Neutrophil (primary cell): ENCODE data around the gene DMBX1.

ENCODE experiments used
- H3K27ac ChIP-seq: fragments of 200-600 bp; sonication (generic); 2 replicates; pipeline ENCODE4 v1.5.1; 2016; ENCODE audit warnings: mild to moderate bottlenecking, moderate library complexity
- H3K27me3 ChIP-seq: fragments of 200-600 bp; sonication (generic); 2 replicates; pipeline ENCODE4 v1.6.0; 2016; ENCODE audit warnings: mild to moderate bottlenecking
- H3K36me3 ChIP-seq: fragments of 200-600 bp; sonication (generic); 2 replicates; pipeline ENCODE4 v1.5.1; 2017
- H3K4me1 ChIP-seq, 2 experiments: fragments of 200-600 bp in 1 of 2; sonication (generic) in 1 of 2; 1 replicate in 1 of 2; 2 replicates in 1 of 2; pipeline versions ENCODE4 v1.5.1 to v1.6.1; 2013 to 2016; ENCODE audit warnings: low read depth in 1 of 2, low read length in 1 of 2, mild to moderate bottlenecking in 1 of 2, moderate library complexity in 1 of 2; ENCODE audit not compliant: control insufficient read depth in 1 of 2, insufficient read depth in 1 of 2
- H3K4me3 ChIP-seq, 2 experiments: fragments of 200-600 bp in 1 of 2; sonication (generic) in 1 of 2; 1 replicate in 1 of 2; 2 replicates in 1 of 2; pipeline ENCODE4 v1.5.1; 2013 to 2016; ENCODE audit warnings: low read depth in 1 of 2, low read length in 1 of 2, mild to moderate bottlenecking in 1 of 2, moderate library complexity in 1 of 2
- H3K9me3 ChIP-seq: fragments of 200-600 bp; sonication (generic); 2 replicates; pipeline ENCODE4 v1.5.1; 2016
- TF ChIP-seq, protein P1 (sequence below): fragments of 200-600 bp; sonication (generic); IDR thresholded peaks from 2 replicates; pipeline ENCODE4 v1.5.1; 2016; ENCODE audit warnings: antibody characterized with exemption

Gene DMBX1

DNA sequence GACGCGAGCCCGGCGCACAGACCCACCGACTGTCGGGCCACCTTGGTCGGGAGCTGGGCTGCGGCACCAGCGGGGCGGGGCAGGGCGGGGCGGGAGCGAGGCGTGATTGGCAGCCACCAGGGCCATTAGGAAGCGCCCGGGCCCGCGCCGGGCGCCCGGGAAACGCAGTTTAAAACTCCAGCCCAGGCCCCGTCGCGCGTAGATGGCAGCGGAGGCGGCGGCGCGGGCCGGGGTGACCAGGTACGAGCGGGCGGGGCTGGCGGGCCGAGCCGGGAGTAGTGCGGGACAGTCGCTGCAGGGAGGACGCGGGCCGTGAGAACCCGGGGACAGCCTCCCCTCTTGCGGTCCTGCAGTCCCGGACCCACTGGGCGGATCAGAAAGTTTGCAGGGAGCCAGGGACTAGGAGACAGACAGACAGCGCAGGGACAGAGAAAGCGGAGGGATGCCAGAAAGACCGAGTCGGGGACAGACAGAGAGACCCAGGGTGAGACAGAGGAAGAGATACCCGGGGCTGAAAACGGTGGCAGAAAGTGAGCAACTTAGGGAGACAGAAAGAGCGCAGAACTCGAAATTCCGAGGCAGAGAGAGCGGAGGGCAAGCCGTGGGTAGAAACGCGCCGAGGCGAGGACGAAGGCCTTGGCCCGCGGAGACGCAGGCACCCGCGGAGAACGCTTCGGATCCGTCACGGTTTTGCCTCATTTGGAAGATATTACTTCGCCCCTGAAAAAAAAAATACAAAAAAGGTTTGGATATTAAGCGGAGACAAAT lies at the start of gene DMBX1:
Gene DMBX1, plus strand, starts transcription at position 199 of the 768 bp plus-strand sequence. CDS start 17,175 bp downstream, outside the sequence.
- Histone ChIP-seq H3K27me3 (peaks cover 100% of the 10 kb centered on the region), H3K4me1 (peaks cover 8 to 11% of the 10 kb centered on the region in 2 experiments), H3K9me3 (no peaks in the 10 kb centered on the region), H3K36me3 (no peaks in the 10 kb centered on the region), H3K4me3 (peak within 1 kb of the TSS in 1 of 2 experiments; percentile 41), H3K27ac (no peak within 1 kb of the TSS)
- TF ChIP-seq, protein P1, sequence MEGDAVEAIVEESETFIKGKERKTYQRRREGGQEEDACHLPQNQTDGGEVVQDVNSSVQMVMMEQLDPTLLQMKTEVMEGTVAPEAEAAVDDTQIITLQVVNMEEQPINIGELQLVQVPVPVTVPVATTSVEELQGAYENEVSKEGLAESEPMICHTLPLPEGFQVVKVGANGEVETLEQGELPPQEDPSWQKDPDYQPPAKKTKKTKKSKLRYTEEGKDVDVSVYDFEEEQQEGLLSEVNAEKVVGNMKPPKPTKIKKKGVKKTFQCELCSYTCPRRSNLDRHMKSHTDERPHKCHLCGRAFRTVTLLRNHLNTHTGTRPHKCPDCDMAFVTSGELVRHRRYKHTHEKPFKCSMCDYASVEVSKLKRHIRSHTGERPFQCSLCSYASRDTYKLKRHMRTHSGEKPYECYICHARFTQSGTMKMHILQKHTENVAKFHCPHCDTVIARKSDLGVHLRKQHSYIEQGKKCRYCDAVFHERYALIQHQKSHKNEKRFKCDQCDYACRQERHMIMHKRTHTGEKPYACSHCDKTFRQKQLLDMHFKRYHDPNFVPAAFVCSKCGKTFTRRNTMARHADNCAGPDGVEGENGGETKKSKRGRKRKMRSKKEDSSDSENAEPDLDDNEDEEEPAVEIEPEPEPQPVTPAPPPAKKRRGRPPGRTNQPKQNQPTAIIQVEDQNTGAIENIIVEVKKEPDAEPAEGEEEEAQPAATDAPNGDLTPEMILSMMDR: no peak

DNA sequence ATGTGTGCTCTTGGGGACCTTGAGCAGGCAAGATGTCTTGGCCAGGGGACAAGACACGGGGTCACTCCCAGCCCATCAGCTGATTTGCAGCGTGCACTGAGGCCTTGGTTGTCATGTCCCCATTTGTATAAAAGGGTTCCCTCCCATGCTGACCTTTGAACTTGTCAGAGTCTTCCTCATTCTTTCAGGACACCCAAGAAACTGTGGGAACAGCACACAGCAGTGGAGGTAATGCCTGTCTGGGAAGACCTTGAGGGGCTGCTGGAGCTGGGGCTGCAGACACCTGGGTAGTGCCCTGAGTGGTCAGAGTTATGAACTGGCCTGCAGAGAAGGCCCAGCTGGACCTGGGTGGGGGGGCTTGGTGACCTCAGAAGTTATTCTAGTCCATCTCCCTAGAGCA lies 49.2 kb upstream of the DMBX1 start:
- TF ChIP-seq, protein P1: no peak
- H3K36me3 ChIP-seq: no peaks in the 10 kb centered on the region
- no peak overlapping the region for H3K27ac ChIP-seq
- H3K9me3 ChIP-seq: no peaks in the 10 kb centered on the region
- H3K4me1 ChIP-seq: peaks cover 8% of the 10 kb centered on the region in 2 experiments
- H3K27me3 ChIP-seq: peaks cover 27% of the 10 kb centered on the region
- H3K4me3 ChIP-seq: no peak overlapping the region

DNA sequence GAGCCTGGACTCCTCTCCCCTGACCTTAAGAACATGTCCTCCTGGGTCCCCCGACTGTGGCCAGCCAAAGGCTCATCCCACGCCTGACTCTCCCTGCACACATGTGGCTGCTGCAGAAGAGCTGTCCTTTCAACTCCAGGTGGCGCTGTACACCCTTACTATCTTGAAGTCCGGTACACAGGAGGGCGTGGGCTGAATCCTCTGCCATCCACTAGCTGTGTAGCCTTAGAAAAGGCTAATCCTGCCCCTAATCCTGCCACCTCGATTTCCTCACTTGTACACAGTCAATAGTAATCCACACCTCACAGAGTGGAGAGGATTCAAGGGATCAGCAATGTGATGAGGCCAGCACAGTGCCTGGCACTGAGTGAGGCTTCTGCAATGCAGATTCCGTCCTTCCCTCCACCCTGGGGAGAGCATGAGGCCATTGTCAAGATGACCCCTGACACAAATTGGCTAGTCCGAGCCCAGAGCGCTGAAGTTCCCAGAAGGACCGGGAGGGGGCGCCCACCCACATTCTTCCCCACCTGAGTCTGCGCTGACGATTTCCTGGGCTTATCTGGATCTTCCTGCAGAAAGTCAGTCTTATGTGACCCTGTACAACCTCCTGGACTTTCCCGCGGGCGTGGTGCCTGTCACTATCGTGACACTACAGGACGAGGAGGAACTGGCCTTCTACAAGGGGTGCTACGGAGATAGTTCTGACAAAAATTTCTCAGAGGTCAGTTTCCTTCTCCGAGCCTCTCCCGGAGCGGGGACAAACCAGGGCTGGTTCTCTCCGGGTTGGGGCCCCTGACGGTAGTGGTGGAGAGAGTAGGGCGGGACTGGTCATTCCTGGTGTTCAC lies 47.1 kb upstream of the DMBX1 start:
- Histone ChIP-seq H3K4me3 (peak overlapping the region; percentile 28 to 36), H3K27me3 (peaks cover 37% of the 10 kb centered on the region), H3K9me3 (no peaks in the 10 kb centered on the region), H3K4me1 (peaks cover 8% of the 10 kb centered on the region in 2 experiments), H3K36me3 (no peaks in the 10 kb centered on the region), H3K27ac (peak overlapping the region; percentile 13)
- TF ChIP-seq, protein P1: peak; percentile 81

DNA sequence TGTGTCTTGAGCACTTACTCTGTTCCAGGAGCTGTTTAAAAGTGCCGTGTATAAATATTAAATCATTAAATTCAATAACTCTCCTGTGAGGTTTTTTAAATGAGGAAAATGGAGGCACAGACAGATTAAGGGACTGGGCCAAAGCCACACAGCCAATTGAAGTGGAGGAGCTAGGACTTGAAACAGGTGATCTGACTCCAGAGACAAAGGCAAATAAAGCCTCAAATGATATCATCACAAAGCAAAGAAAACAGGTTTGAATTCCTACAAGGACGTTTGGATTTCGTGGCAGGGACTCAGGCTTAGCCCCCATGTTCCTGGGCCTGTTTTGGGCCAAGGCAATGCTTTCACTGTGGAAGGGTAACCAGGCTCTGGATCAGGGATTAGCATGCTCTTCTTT lies 45.2 kb upstream of the DMBX1 start:
- H3K27me3 ChIP-seq: peaks cover 56% of the 10 kb centered on the region
- H3K27ac ChIP-seq: no peak overlapping the region
- peaks cover 8 to 13% of the 10 kb centered on the region in 2 experiments for H3K4me1 ChIP-seq
- no peaks in the 10 kb centered on the region for H3K9me3 ChIP-seq
- H3K36me3 ChIP-seq: no peaks in the 10 kb centered on the region
- H3K4me3 ChIP-seq: no peak overlapping the region
- TF ChIP-seq, protein P1: no peak

DNA sequence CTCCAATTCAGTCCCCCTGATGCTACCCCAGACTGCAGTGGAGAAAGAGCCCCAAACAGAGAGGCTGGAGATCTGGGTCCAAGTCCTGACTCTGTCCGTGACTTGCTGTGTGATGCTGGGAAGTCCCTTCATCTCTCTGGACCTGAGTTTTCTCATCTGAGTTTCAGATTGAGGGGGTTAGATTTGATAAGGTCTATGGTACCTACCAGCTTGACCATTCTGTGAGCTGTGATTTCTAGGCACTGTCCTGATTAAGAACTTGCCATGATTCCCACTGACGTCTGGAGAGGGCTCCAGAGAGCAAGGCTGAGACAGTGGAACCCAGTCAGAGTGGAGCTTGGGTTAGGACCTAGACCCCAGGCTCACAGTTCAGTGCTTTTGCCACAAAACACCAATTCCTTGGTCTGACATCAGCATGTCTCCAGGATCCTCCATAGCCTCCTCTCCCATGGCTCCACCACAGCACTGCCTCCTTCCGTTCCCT lies 43.8 kb upstream of the DMBX1 start:
- Histone ChIP-seq H3K27ac (no peak overlapping the region), H3K27me3 (peaks cover 69% of the 10 kb centered on the region), H3K4me1 (peaks cover 8 to 13% of the 10 kb centered on the region in 2 experiments), H3K36me3 (no peaks in the 10 kb centered on the region), H3K4me3 (no peak overlapping the region), H3K9me3 (no peaks in the 10 kb centered on the region)
- TF ChIP-seq, protein P1: no peak
